Measurements from ENCODE around the gene TMEFF2. TPM values are rescaled to one million over a fixed set of nuclear protein-coding genes. Genes with fewer than 3 reads are reported as not detected.

TMEFF2 gene
- total RNA-seq, 1 donor from 2014 or later: not detected

GRCh38 chr2:192038110-192038509, 156.6 kb downstream of the TMEFF2 start:
- no peaks in the 10 kb centered on the region for H3K36me3 ChIP-seq
- intact Hi-C loops (cut with DNase I): no loop called here
- DNase-seq (no peak), ATAC-seq (peak; percentile 83)
- H3K4me3 ChIP-seq: no peak overlapping the region
- no peaks in the 10 kb centered on the region for H3K9me3 ChIP-seq
- H3K27me3 ChIP-seq: no peaks in the 10 kb centered on the region
- TF ChIP-seq CTCF (IDR thresholded peaks at IDR 0.05): no peak
- H3K4me1 ChIP-seq: peaks cover 12% of the 10 kb centered on the region
- no peak overlapping the region for H3K27ac ChIP-seq

DNA sequence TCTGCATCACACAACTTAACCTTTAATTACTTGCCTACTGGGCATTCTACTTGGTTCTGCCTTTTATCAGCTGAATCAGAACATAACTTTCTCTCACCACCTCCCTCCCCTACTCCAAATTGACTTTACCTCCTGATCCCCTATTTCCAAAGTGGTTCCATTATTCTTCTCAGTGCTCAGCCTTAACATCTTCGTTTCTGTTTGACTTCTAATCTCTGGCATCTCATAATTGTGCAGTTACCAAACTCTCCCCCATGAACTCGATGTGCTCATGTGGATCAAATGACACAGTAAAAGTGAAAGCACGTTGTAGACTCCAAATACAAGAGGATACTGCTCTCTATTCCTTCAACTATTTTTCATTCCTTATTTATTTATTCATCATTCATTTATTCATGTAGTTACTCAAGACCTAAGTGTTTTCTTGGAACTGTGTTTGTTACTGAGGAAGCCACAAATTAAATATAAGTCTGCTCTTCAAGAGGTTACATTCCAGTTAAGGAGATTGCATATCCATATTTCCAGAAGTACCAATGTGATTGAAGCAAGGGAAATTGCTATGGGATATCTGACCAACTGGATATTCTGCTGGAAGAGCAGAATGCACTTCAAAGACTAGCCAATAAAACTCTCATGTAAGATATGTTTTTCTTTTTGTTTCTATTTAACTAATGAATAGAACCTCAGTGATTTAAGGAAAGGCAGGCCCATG, 158.8 kb downstream of the TMEFF2 start:
- intact Hi-C loops (cut with DNase I): no loop called here
- H3K36me3 ChIP-seq: no peaks in the 10 kb centered on the region
- H3K9me3 ChIP-seq: no peaks in the 10 kb centered on the region
- no peak for DNase-seq
- H3K4me3 ChIP-seq: no peak overlapping the region
- H3K27ac ChIP-seq: no peak overlapping the region
- no peaks in the 10 kb centered on the region for H3K27me3 ChIP-seq
- no peak for TF ChIP-seq CTCF (IDR thresholded peaks at IDR 0.05)
- H3K4me1 ChIP-seq: peaks cover 12% of the 10 kb centered on the region
- ATAC-seq: peak; percentile 25

DNA sequence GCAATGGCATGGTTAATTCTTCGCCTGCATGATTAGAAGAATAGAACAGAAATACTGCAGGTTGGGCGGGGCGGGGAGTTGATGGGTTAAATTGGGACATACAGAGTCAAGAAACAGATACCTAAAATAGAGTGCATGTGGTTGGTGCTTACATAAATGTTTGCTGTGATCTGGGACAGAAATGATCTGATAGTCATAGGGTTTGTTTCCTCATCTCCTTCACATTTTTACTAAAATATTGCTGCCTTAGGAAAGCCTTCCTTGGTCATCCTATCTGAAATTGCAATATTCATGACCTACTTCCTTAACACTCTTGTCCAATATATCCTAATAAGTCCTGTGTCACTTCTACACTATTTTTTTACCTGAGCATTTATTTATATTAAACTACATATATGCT, 163.9 kb downstream of the TMEFF2 start:
- no peak for DNase-seq
- intact Hi-C loops (cut with DNase I): no loop called here
- H3K36me3 ChIP-seq: no peaks in the 10 kb centered on the region
- no peak for ATAC-seq
- H3K27ac ChIP-seq: no peak overlapping the region
- TF ChIP-seq CTCF (IDR thresholded peaks at IDR 0.05): no peak
- H3K4me3 ChIP-seq: no peak overlapping the region
- no peaks in the 10 kb centered on the region for H3K4me1 ChIP-seq
- no peaks in the 10 kb centered on the region for H3K9me3 ChIP-seq
- H3K27me3 ChIP-seq: no peaks in the 10 kb centered on the region

DNA sequence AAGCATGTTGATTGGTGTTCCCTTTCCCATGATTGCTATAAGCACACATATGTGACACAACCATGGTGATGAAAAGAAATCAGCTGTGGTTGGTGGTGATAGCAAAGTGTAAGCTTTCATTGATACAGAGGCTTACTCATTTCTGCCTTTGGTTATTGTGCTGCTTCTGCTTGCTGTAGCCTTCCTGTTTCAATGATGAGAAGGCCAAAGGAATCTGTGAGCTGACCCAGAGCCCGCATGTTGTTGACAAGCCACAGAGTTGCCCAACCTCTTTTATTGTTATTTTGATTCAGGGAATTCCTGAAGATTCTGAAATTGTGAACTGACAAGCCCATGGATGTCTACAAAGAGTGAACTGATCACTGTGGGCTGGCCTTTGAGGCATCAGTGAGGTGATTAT, 164.4 kb downstream of the TMEFF2 start:
- intact Hi-C loops (cut with DNase I): no loop called here
- ATAC-seq (no peak), DNase-seq (no peak)
- Histone ChIP-seq H3K27me3 (no peaks in the 10 kb centered on the region), H3K9me3 (no peaks in the 10 kb centered on the region), H3K4me3 (no peak overlapping the region), H3K27ac (no peak overlapping the region), H3K4me1 (no peaks in the 10 kb centered on the region), H3K36me3 (no peaks in the 10 kb centered on the region)
- no peak for TF ChIP-seq CTCF (IDR thresholded peaks at IDR 0.05)

DNA sequence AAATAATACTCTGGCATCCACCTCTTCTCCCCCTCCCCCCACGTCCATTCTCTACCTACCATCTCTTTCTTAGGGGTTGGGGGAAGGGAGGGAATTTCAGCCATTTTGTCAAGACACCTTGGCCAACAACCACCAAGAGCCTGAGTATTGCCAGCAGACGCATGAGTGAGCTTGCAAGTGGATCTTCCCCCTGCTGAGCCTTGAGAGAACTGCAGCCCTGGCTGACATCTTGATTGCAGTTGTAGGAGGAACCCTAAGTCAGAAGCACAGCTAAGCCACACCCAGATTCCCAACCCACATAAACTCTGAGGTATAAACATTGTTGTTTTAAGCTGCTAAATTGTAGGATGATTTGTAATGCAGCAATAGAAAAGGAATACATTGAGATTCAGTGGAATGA, 165.6 kb downstream of the TMEFF2 start:
- Histone ChIP-seq H3K27ac (no peak overlapping the region), H3K4me1 (no peaks in the 10 kb centered on the region), H3K36me3 (no peaks in the 10 kb centered on the region), H3K27me3 (no peaks in the 10 kb centered on the region), H3K9me3 (no peaks in the 10 kb centered on the region), H3K4me3 (no peak overlapping the region)
- peak; percentile 30 for ATAC-seq
- TF ChIP-seq CTCF (IDR thresholded peaks at IDR 0.05): peak; percentile 14
- no peak for DNase-seq
- intact Hi-C loops (cut with DNase I): no loop called here

GRCh38 chr2:192026825-192027120, 168.0 kb downstream of the TMEFF2 start:
- Histone ChIP-seq H3K27ac (no peak overlapping the region), H3K27me3 (no peaks in the 10 kb centered on the region), H3K4me1 (no peaks in the 10 kb centered on the region), H3K9me3 (no peaks in the 10 kb centered on the region), H3K36me3 (no peaks in the 10 kb centered on the region), H3K4me3 (no peak overlapping the region)
- TF ChIP-seq CTCF (IDR thresholded peaks at IDR 0.05): no peak
- no peak for ATAC-seq
- DNase-seq: no peak
- intact Hi-C loops (cut with DNase I): no loop called here
